Kidney (tissue), 14 donors: ENCODE results near the gene IL1RAP. TPM values are rescaled to one million over a fixed set of nuclear protein-coding genes. Genes with fewer than 3 reads are reported as not detected.

ENCODE experiments used
- DNase-seq, 5 donors: peaks; one replicate each; pipeline ENCODE4 v3.0.0-alpha.2; 2013 to 2020
- FAIRE-seq: peaks from 2 replicates; lab custom pipeline; 2012; peaks lifted over from hg19 to GRCh38; lab: Jason Lieb, UNC
- H3K27ac ChIP-seq, 2 donors: one replicate each; pipeline ENCODE4 v1.7.0; 2013; ENCODE audit warnings: low read depth in 2 of 2, low read length in 2 of 2, inconsistent platforms in 1 of 2
- H3K27me3 ChIP-seq: one replicate; pipeline ENCODE4 v1.7.1; 2013; ENCODE audit warnings: low read length, inconsistent platforms; ENCODE audit not compliant: control insufficient read depth, insufficient read depth
- H3K36me3 ChIP-seq, 3 donors: one replicate each; pipeline versions ENCODE4 v1.7.0 to v1.7.1; 2013; ENCODE audit warnings: low read length in 3 of 3, control low read depth in 1 of 3, inconsistent platforms in 1 of 3; ENCODE audit not compliant: insufficient read depth in 3 of 3, control insufficient read depth in 2 of 3
- H3K4me1 ChIP-seq, 3 donors: one replicate each; pipeline versions ENCODE4 v1.7.0 to v1.7.1; 2013; ENCODE audit warnings: low read length in 3 of 3, inconsistent platforms in 1 of 3, low read depth in 1 of 3; ENCODE audit not compliant: control insufficient read depth in 2 of 3, insufficient read depth in 2 of 3
- H3K4me3 ChIP-seq, 3 donors: one replicate each; pipeline versions ENCODE4 v1.7.0 to v1.8.1; 2013; ENCODE audit warnings: low read length in 3 of 3, control low read depth in 1 of 3, inconsistent platforms in 1 of 3
- H3K9ac ChIP-seq, 3 donors: one replicate each; pipeline versions ENCODE4 v1.7.0 to v1.7.1; 2013; ENCODE audit warnings: low read length in 3 of 3, control low read depth in 1 of 3, inconsistent platforms in 1 of 3
- H3K9me3 ChIP-seq, 3 donors: one replicate each; pipeline versions ENCODE4 v1.7.0 to v1.7.1; 2013; ENCODE audit warnings: low read length in 3 of 3, control low read depth in 1 of 3, inconsistent platforms in 1 of 3; ENCODE audit not compliant: control insufficient read depth in 2 of 3, insufficient read depth in 1 of 3
- intact Hi-C: fragments of 100-400 bp; cut with DNase I; formaldehyde crosslinking; loops from one replicate; pipeline ENCODE4 v1.11.1; 2022
- polyA plus RNA-seq: library from polyadenylated mRNA; stranded (reverse); fragments of 350-450 nt; fragmentation: Illumina TruSeq; extraction: RNeasy Lipid Tissue Mini Kit (QIAGEN cat#74804); gene quantifications from one replicate; pipeline ENCODE4 v1.2.3, GENCODE V29; 2014; ENCODE audit warnings: low read depth, low replicate concordance; ENCODE audit not compliant: insufficient read depth
- total RNA-seq: library from RNA; stranded (reverse); fragmentation: NEBNext Ultra II Directional; extraction: Animal tissue kit (Norgen Biotek cat#: 25700); gene quantifications from one replicate; pipeline ENCODE4 v1.2.1, GENCODE V29; 2021
- TF ChIP-seq, protein P1 (sequence below): IDR thresholded peaks from 3 replicates; pipeline ENCODE4 v1.5.1; 2012; ENCODE audit warnings: mild to moderate bottlenecking, moderate library complexity, borderline replicate concordance; ENCODE audit not compliant: insufficient read depth; ENCODE audit errors: extremely low read depth
- donor health status: control.
- donor health status: control.
- donor health status: control.
- donor health status: control.
- donor health status: control.
- donor health status: DM: yes; HTN: yes; CAD: no.
- donor health status: Normal renal cell carcinoma (clear cell type).

IL1RAP gene
- total and polyA plus RNA-seq, 2 donors from 2014 or later, result 1.7 to 10.0 TPM

- TF ChIP-seq, protein P1, sequence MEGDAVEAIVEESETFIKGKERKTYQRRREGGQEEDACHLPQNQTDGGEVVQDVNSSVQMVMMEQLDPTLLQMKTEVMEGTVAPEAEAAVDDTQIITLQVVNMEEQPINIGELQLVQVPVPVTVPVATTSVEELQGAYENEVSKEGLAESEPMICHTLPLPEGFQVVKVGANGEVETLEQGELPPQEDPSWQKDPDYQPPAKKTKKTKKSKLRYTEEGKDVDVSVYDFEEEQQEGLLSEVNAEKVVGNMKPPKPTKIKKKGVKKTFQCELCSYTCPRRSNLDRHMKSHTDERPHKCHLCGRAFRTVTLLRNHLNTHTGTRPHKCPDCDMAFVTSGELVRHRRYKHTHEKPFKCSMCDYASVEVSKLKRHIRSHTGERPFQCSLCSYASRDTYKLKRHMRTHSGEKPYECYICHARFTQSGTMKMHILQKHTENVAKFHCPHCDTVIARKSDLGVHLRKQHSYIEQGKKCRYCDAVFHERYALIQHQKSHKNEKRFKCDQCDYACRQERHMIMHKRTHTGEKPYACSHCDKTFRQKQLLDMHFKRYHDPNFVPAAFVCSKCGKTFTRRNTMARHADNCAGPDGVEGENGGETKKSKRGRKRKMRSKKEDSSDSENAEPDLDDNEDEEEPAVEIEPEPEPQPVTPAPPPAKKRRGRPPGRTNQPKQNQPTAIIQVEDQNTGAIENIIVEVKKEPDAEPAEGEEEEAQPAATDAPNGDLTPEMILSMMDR, result no peak
- intact Hi-C loops, result no loop called here
- no peak overlapping the region for H3K4me3 ChIP-seq
- H3K9me3 ChIP-seq, result no peaks in the 10 kb centered on the region
- no peak overlapping the region for H3K9ac ChIP-seq
- no peaks in the 10 kb centered on the region for H3K36me3 ChIP-seq
- no peaks in the 10 kb centered on the region for H3K27me3 ChIP-seq
- FAIRE-seq, result no peak
- H3K4me1 ChIP-seq, result no peaks in the 10 kb centered on the region
- no peak for DNase-seq
- H3K27ac ChIP-seq, result no peak overlapping the region
These were observed 77.2 kb downstream of the IL1RAP start for GRCh38 chr3:190591080-190591479.

GRCh38 chr3:190593075-190593474 is 79.2 kb downstream of the IL1RAP start:
- FAIRE-seq (no peak), DNase-seq (no peak)
- intact Hi-C loops, result no loop called here
- no peaks in the 10 kb centered on the region for H3K27me3 ChIP-seq
- H3K27ac ChIP-seq, result no peak overlapping the region
- H3K4me1 ChIP-seq, result no peaks in the 10 kb centered on the region
- no peak overlapping the region for H3K9ac ChIP-seq
- no peaks in the 10 kb centered on the region for H3K9me3 ChIP-seq
- H3K4me3 ChIP-seq, result no peak overlapping the region
- H3K36me3 ChIP-seq, result no peaks in the 10 kb centered on the region
- TF ChIP-seq, protein P1, result no peak

DNA sequence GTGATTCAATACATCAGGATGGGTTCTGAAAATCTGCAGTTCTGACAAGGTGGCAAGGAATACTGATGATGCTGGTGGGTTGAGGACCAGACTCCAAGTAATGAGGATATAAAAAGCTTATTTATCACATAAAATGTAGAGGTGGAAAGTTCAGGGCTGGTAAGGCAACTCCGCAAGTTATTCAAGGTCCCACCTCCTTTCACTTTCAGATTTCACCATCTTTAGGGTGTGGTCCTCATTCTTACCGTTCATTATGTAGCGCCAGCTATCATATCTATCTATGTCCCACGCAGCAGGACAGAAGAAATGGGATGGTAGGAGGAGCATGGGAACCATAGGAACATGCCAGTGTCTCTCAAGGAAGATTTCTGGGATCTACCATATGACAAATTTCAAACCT is 80.3 kb downstream of the IL1RAP start:
- Histone ChIP-seq H3K9me3 (no peaks in the 10 kb centered on the region), H3K9ac (no peak overlapping the region), H3K27ac (no peak overlapping the region), H3K36me3 (no peaks in the 10 kb centered on the region), H3K4me1 (no peaks in the 10 kb centered on the region), H3K27me3 (no peaks in the 10 kb centered on the region), H3K4me3 (no peak overlapping the region)
- TF ChIP-seq, protein P1, result no peak
- no peak for DNase-seq
- FAIRE-seq, result no peak
- intact Hi-C loops, result no loop called here

GRCh38 chr3:190595179-190595795 is 81.4 kb downstream of the IL1RAP start:
- Histone ChIP-seq H3K27me3 (no peaks in the 10 kb centered on the region), H3K9ac (no peak overlapping the region), H3K27ac (no peak overlapping the region), H3K4me1 (no peaks in the 10 kb centered on the region), H3K36me3 (no peaks in the 10 kb centered on the region), H3K9me3 (no peaks in the 10 kb centered on the region), H3K4me3 (no peak overlapping the region)
- FAIRE-seq (no peak), DNase-seq (no peak)
- TF ChIP-seq, protein P1, result no peak
- intact Hi-C loops, result no loop called here
